ENCODE data around the gene YJU2. TPM values are rescaled to one million over a fixed set of nuclear protein-coding genes. Genes with fewer than 3 reads are reported as not detected.

YJU2 gene
- polyA plus RNA-seq, 3 donors, result 21.3 to 22.1 (median 22.0) TPM

GRCh38 chr19:4295972-4296771, 49.3 kb downstream of the YJU2 start:
- DNase-seq (ENCODE audit: low read depth in 3 of 3, low spot score in 2 of 3), result no peak

- no peak for DNase-seq (ENCODE audit: low read depth in 3 of 3, low spot score in 2 of 3)
Measured at GRCh38 chr19:4297901-4298809, 51.3 kb downstream of the YJU2 start.

- no peak for DNase-seq (ENCODE audit: low read depth in 3 of 3, low spot score in 2 of 3)
Measured at GRCh38 chr19:4298810-4299550, 52.1 kb downstream of the YJU2 start.

DNA sequence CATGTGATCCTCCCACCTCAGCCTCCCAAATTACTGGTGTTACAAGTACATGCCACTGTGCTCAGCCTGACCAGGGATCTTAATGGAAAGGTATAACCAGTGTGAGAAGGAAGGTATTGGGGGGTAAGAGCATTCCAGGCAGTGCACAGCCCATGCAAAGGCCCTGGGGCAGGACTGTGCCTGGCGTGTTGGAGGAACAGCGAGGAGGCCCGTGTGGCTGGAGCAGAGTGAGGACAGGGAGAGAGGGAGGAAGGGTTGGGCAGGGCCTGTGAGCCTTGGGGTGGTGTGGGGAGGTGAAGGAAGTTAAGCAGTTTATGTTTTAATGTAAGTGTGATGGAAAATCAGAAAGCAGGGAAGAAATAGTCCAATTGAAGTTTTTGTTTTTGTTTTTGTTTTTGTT, 53.7 kb downstream of the YJU2 start:
- no peak for DNase-seq (ENCODE audit: low read depth in 3 of 3, low spot score in 2 of 3)

GRCh38 chr19:4301590-4302242, 54.8 kb downstream of the YJU2 start:
- no peak for DNase-seq (ENCODE audit: low read depth in 3 of 3, low spot score in 2 of 3)

DNA sequence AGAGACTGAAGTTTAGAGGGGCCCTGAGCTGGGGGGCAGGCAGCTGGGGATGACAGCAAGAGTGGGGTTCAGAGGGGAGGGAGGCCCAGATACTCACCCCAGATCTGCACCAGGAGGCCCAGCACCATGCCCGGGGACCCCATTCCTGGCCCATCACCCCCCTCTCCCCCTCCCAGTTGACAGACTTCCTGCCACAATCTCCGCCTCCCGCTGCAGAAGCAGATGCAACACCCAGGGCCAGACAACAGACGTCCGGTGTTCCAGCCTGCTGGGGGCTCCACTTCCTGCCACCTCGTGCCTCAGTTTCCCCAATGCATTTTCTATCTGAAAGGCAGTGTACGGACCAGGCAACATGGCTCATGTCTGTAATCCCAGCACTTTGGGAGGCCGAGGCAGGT, 55.4 kb downstream of the YJU2 start, which contains the start of gene TMIGD2:
Gene TMIGD2, minus strand, starts transcription at position 147 of the 398 bp plus-strand sequence. Its CDS starts 4 bp downstream, at position 143.
- no peak for DNase-seq (ENCODE audit: low read depth in 3 of 3, low spot score in 2 of 3)

GRCh38 chr19:4303819-4304537, 57.1 kb downstream of the YJU2 start:
- no peak for DNase-seq (ENCODE audit: low read depth in 3 of 3, low spot score in 2 of 3)

- DNase-seq (ENCODE audit: low read depth in 3 of 3, low spot score in 2 of 3), result no peak
Measured at GRCh38 chr19:4304538-4305256, 57.8 kb downstream of the YJU2 start, which contains the start of gene FSD1. Gene FSD1 (plus strand): TSS chr19:4304598. CDS start chr19:4304747, 149 bp downstream.

- DNase-seq (ENCODE audit: low read depth in 3 of 3, low spot score in 2 of 3), result no peak
Measured at GRCh38 chr19:4305257-4305612, 58.4 kb downstream of the YJU2 start.

- no peak for DNase-seq (ENCODE audit: low read depth in 3 of 3, low spot score in 2 of 3)
Measured at GRCh38 chr19:4305659-4306058, 58.8 kb downstream of the YJU2 start.

DNA sequence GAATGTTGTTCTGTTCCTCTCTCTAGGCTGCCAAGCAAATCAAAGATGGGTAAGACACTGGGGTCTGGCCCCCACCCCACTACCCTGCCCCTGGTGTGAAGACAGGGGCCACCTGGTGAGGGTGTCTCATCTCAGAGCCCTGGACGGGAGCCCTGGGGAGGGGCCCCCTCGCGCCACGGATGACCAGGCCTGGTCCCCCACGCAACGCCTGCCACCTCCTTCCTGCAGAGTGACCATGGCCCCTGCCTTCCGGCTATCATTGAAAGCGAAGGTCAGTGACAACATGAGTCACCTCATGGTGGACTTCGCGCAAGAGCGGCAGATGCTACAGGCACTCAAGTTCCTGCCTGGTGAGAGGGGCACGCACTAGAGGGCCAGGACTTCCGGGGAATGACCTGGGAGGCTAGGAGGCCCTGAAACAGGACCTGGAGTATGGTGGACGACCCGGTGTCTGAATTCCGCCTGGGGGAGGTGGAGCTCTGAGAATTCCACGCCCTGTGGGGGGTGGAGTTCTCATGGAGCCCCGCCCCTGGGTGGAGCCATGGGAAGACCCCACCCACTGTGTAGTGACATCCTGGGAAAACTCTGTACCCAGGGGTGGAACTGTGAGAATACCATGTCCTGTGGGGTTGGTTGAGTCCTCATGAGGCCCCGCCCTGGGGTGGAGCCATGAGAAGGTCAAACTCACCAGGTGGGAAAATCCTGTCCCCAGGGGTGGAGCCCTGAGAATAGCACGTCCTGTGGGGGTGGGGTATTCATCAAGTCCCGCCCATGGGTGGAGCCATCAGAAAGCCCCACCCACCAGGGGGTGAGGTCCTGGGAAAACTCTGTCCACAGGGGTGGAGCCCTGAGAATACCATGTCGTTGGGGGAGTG, 63.6 kb downstream of the YJU2 start:
- DNase-seq (ENCODE audit: low read depth in 3 of 3, low spot score in 2 of 3), result no peak

GRCh38 chr19:4313847-4314490, 67.1 kb downstream of the YJU2 start:
- no peak for DNase-seq (ENCODE audit: low read depth in 3 of 3, low spot score in 2 of 3)

GRCh38 chr19:4316956-4317355, 70.1 kb downstream of the YJU2 start:
- no peak for DNase-seq (ENCODE audit: low read depth in 3 of 3, low spot score in 2 of 3)

DNA sequence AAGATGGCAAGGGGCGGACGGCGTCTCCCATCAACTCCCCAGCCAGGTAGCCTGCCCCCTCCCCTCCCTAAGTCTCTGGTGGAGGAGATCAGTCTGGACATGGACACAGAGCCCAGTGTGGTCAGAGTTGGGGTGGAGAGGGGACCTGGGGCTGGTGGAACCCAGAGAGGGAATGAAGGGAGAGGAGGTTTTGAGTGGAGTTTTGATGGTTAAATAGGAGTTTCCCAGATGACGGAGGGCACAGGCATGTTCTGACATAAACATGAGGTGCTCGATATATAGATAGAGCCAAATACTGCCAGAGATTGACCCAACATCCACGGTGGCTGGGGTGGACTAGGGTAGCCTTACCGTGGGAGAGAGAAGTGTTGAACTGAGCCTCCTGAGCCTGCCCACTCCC, 71.6 kb downstream of the YJU2 start:
- DNase-seq (ENCODE audit: low read depth in 3 of 3, low spot score in 2 of 3), result no peak
